Measurements from ENCODE around the gene IFT80. TPM values are rescaled to one million over a fixed set of nuclear protein-coding genes. Genes with fewer than 3 reads are reported as not detected.
A peak's percentile ranks its signal among the peaks of the same experiment; 100 is the strongest.

Gene IFT80
- total RNA-seq, result 10.2 TPM

- Histone ChIP-seq H3K36me3 (no peaks in the 10 kb centered on the region), H3K27me3 (no peaks in the 10 kb centered on the region), H3K27ac (peak within 1 kb of the TSS; percentile 84 to 87), H3K9me3 (no peaks in the 10 kb centered on the region), H3K4me1 (peaks cover 0 to 8% of the 10 kb centered on the region in 2 donors), H3K4me3 (peak within 1 kb of the TSS; percentile 64 to 73)
- peak; percentile 79 to 98 for DNase-seq (ENCODE audit: low spot score in 2 of 2)
- TF ChIP-seq, protein P1, sequence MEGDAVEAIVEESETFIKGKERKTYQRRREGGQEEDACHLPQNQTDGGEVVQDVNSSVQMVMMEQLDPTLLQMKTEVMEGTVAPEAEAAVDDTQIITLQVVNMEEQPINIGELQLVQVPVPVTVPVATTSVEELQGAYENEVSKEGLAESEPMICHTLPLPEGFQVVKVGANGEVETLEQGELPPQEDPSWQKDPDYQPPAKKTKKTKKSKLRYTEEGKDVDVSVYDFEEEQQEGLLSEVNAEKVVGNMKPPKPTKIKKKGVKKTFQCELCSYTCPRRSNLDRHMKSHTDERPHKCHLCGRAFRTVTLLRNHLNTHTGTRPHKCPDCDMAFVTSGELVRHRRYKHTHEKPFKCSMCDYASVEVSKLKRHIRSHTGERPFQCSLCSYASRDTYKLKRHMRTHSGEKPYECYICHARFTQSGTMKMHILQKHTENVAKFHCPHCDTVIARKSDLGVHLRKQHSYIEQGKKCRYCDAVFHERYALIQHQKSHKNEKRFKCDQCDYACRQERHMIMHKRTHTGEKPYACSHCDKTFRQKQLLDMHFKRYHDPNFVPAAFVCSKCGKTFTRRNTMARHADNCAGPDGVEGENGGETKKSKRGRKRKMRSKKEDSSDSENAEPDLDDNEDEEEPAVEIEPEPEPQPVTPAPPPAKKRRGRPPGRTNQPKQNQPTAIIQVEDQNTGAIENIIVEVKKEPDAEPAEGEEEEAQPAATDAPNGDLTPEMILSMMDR (IDR thresholded peaks at IDR 0.05), result no peak
- intact Hi-C loops (cut with DNase I), result loop anchor here (1.0 to 5.0 kb wide), 4 partner anchors 49 to 823 kb away; partner anchors contain the start of genes KPNA4, NMD3, PPM1L and TRIM59
Observed at GRCh38 chr3:160399125-160400029, at the start of gene IFT80, which contains the start of gene SMC4. IFT80 (minus strand) TSS chr3:160399225; CDS start chr3:160384600, 14,625 bp downstream. SMC4 (plus strand) TSS chr3:160399650; CDS start chr3:160400827, 1,177 bp downstream.

DNA sequence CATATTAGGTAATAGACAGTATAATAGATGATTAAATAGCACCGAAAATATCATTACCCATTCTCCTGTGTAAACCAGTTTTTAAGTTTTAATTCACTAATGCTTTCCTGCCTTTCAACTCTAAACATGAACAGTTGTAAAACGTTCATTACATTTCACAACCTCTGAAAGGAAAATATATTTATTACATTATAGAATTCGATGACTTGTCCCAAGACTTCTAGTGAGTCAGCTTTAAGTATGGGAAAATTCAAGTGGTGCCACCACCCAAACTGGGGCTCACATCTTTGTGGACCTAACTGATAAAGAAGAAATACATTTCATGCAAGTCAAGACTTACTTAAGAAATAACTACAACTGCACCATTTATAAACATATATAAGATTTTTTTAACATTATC is 48.5 kb upstream of the IFT80 start:
- Histone ChIP-seq H3K36me3 (no peaks in the 10 kb centered on the region), H3K9me3 (no peaks in the 10 kb centered on the region), H3K4me1 (peaks cover 3 to 5% of the 10 kb centered on the region in 2 donors), H3K27ac (no peak overlapping the region), H3K27me3 (no peaks in the 10 kb centered on the region), H3K4me3 (peak overlapping the region in 1 of 2 donors; percentile 68)
- no peak for DNase-seq (ENCODE audit: low spot score in 2 of 2)
- intact Hi-C loops (cut with DNase I), result no loop called here
- TF ChIP-seq, protein P1 (IDR thresholded peaks at IDR 0.05), result no peak

GRCh38 chr3:160446522-160447056 is 47.6 kb upstream of the IFT80 start:
- no peaks in the 10 kb centered on the region for H3K36me3 ChIP-seq
- H3K9me3 ChIP-seq, result no peaks in the 10 kb centered on the region
- H3K27ac ChIP-seq, result no peak overlapping the region
- no peak for DNase-seq (ENCODE audit: low spot score in 2 of 2)
- H3K4me3 ChIP-seq, result no peak overlapping the region
- H3K4me1 ChIP-seq, result peaks cover 3 to 5% of the 10 kb centered on the region in 2 donors
- no peaks in the 10 kb centered on the region for H3K27me3 ChIP-seq
- TF ChIP-seq, protein P1 (IDR thresholded peaks at IDR 0.05), result no peak
- intact Hi-C loops (cut with DNase I), result no loop called here

DNA sequence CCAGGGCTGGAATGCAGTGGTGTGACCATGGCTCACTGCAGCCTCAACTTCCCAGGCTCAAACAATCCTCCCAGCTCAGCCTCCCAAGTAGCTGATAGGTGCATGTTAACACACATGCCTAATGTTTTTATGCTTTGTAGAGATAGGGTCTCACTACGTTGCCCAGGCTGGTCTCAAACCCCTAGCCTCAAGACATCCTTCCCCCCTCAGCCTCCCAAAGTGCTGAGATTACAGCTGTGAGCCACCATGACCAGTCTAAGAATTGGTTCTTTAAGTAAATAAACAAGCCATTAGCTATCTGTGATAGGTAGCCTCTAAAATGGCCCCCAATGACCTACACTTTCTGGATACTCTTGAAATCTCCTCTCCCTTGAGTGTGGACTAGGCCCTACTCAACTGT is 46.8 kb upstream of the IFT80 start:
- intact Hi-C loops (cut with DNase I), result no loop called here
- no peak overlapping the region for H3K27ac ChIP-seq
- peaks cover 3 to 5% of the 10 kb centered on the region in 2 donors for H3K4me1 ChIP-seq
- no peaks in the 10 kb centered on the region for H3K27me3 ChIP-seq
- no peaks in the 10 kb centered on the region for H3K36me3 ChIP-seq
- H3K4me3 ChIP-seq, result no peak overlapping the region
- no peaks in the 10 kb centered on the region for H3K9me3 ChIP-seq
- TF ChIP-seq, protein P1 (IDR thresholded peaks at IDR 0.05), result no peak
- DNase-seq (ENCODE audit: low spot score in 2 of 2), result no peak

GRCh38 chr3:160444411-160444810 is 45.4 kb upstream of the IFT80 start:
- H3K27ac ChIP-seq, result no peak overlapping the region
- intact Hi-C loops (cut with DNase I), result no loop called here
- no peak for DNase-seq (ENCODE audit: low spot score in 2 of 2)
- H3K36me3 ChIP-seq, result no peaks in the 10 kb centered on the region
- no peaks in the 10 kb centered on the region for H3K27me3 ChIP-seq
- H3K9me3 ChIP-seq, result no peaks in the 10 kb centered on the region
- H3K4me1 ChIP-seq, result no peaks in the 10 kb centered on the region
- no peak overlapping the region for H3K4me3 ChIP-seq
- TF ChIP-seq, protein P1 (IDR thresholded peaks at IDR 0.05), result no peak

All from ascending aorta (tissue), 2 donors.